Neural progenitor cell (in vitro differentiated cells): ENCODE data around the gene STAG3. TPM values are rescaled to one million over a fixed set of nuclear protein-coding genes. Genes with fewer than 3 reads are reported as not detected.

Source experiments
- DNase-seq: peaks from one replicate; pipeline ENCODE4 v3.0.0-alpha.2; 2016; ENCODE audit warnings: low spot score
- H2AFZ ChIP-seq: fragments of 200-600 bp; sonication (generic); replicated peaks from 2 replicates; pipeline ENCODE4 v1.6.1; 2016; ENCODE audit warnings: antibody characterized with exemption
- H3F3A ChIP-seq: fragments of 200-600 bp; sonication (generic); 2 replicates; pipeline ENCODE4 v1.6.1; 2016; ENCODE audit warnings: antibody characterized with exemption, low read depth
- H3K27ac ChIP-seq: fragments of 200-600 bp; sonication (generic); 2 replicates; pipeline ENCODE4 v1.5.1; 2016; ENCODE audit warnings: mild to moderate bottlenecking
- H3K27me3 ChIP-seq: fragments of 200-600 bp; sonication (generic); 2 replicates; pipeline ENCODE4 v1.6.1; 2016; ENCODE audit warnings: mild to moderate bottlenecking, moderate library complexity
- H3K36me3 ChIP-seq: fragments of 200-600 bp; sonication (generic); 2 replicates; pipeline ENCODE4 v1.5.1; 2016
- H3K4me1 ChIP-seq: fragments of 200-600 bp; sonication (generic); 2 replicates; pipeline ENCODE4 v1.6.1; 2016; ENCODE audit warnings: mixed run types
- H3K4me2 ChIP-seq: fragments of 200-600 bp; sonication (generic); 2 replicates; pipeline ENCODE4 v1.6.1; 2016
- H3K4me3 ChIP-seq: fragments of 200-600 bp; sonication (generic); 2 replicates; pipeline ENCODE4 v1.5.1; 2016
- H3K79me2 ChIP-seq: fragments of 200-600 bp; sonication (generic); 2 replicates; pipeline ENCODE4 v1.6.1; 2016; ENCODE audit warnings: low read depth
- H3K9ac ChIP-seq: fragments of 200-600 bp; sonication (generic); 2 replicates; pipeline ENCODE4 v1.6.1; 2016
- H3K9me3 ChIP-seq: fragments of 200-600 bp; sonication (generic); 2 replicates; pipeline ENCODE4 v1.5.1; 2016; ENCODE audit warnings: low read depth
- H4K20me1 ChIP-seq: fragments of 200-600 bp; sonication (generic); 2 replicates; pipeline ENCODE4 v1.6.1; 2016; ENCODE audit warnings: low read depth
- H3K27ac Mint-ChIP-seq: 3 replicates; pipeline ENCODE4 v1.8.0; 2021; ENCODE audit warnings: mixed read lengths
- H3K27me3 Mint-ChIP-seq: 2 replicates; pipeline ENCODE4 v1.8.0; 2022; ENCODE audit warnings: low read depth, mild to moderate bottlenecking, inconsistent platforms, moderate library complexity, mixed read lengths; ENCODE audit not compliant: insufficient read depth
- H3K36me3 Mint-ChIP-seq: 3 replicates; pipeline ENCODE4 v1.8.0; 2021; ENCODE audit warnings: mixed read lengths
- H3K4me1 Mint-ChIP-seq: 3 replicates; pipeline ENCODE4 v1.8.0; 2021; ENCODE audit warnings: mixed read lengths
- H3K4me3 Mint-ChIP-seq: 3 replicates; pipeline ENCODE4 v1.8.0; 2021; ENCODE audit warnings: mild to moderate bottlenecking, moderate library complexity, mixed read lengths
- H3K9me3 Mint-ChIP-seq: 3 replicates; pipeline ENCODE4 v1.8.0; 2020; ENCODE audit warnings: mixed read lengths
- EZH2 ChIP-seq: fragments of 200-600 bp; sonication (generic); IDR thresholded peaks from 2 replicates; pipeline ENCODE4 v1.6.1; 2017; ENCODE audit warnings: antibody characterized with exemption, mild to moderate bottlenecking, moderate library complexity
- EZH2phosphoT487 ChIP-seq: fragments of 200-600 bp; sonication (generic); IDR thresholded peaks from 2 replicates; pipeline ENCODE4 v1.6.1; 2017; ENCODE audit warnings: antibody characterized with exemption
- total RNA-seq: library from RNA; depleted of rRNA; stranded (reverse); fragments of >200 nt; gene quantifications from 2 replicates; pipeline ENCODE4 v1.2.3, GENCODE V29; 2015; ENCODE audit warnings: low replicate concordance
- TF ChIP-seq, protein P1 (sequence below): fragments of 200-600 bp; sonication (generic); IDR thresholded peaks from 2 replicates; pipeline ENCODE4 v1.5.1; 2017; ENCODE audit warnings: antibody characterized with exemption, mild to moderate bottlenecking

The STAG3 gene
- total RNA-seq, 1 donor from 2014 or later = 0.58 TPM

- no peak for DNase-seq
- no peak overlapping the region for H3K4me3 Mint-ChIP-seq
- no peak overlapping the region for H3K9ac ChIP-seq
- H3F3A ChIP-seq = peaks cover 12% of the 10 kb centered on the region
- peaks cover 34% of the 10 kb centered on the region for H3K79me2 ChIP-seq
- TF ChIP-seq, protein P1, sequence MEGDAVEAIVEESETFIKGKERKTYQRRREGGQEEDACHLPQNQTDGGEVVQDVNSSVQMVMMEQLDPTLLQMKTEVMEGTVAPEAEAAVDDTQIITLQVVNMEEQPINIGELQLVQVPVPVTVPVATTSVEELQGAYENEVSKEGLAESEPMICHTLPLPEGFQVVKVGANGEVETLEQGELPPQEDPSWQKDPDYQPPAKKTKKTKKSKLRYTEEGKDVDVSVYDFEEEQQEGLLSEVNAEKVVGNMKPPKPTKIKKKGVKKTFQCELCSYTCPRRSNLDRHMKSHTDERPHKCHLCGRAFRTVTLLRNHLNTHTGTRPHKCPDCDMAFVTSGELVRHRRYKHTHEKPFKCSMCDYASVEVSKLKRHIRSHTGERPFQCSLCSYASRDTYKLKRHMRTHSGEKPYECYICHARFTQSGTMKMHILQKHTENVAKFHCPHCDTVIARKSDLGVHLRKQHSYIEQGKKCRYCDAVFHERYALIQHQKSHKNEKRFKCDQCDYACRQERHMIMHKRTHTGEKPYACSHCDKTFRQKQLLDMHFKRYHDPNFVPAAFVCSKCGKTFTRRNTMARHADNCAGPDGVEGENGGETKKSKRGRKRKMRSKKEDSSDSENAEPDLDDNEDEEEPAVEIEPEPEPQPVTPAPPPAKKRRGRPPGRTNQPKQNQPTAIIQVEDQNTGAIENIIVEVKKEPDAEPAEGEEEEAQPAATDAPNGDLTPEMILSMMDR = no peak
- TF ChIP-seq EZH2 (no peak), EZH2phosphoT487 (no peak)
- H3K27ac Mint-ChIP-seq = no peak overlapping the region
- no peak overlapping the region for H3K4me3 ChIP-seq
- H3K4me1 Mint-ChIP-seq = peaks cover 13% of the 10 kb centered on the region
- no peak overlapping the region for H3K27ac ChIP-seq
- no peaks in the 10 kb centered on the region for H3K27me3 ChIP-seq
- no peaks in the 10 kb centered on the region for H3K9me3 Mint-ChIP-seq
- H3K27me3 Mint-ChIP-seq = no peaks in the 10 kb centered on the region
- H4K20me1 ChIP-seq = no peaks in the 10 kb centered on the region
- H3K36me3 ChIP-seq = no peaks in the 10 kb centered on the region
- H3K9me3 ChIP-seq = no peaks in the 10 kb centered on the region
- H3K36me3 Mint-ChIP-seq = peaks cover 5% of the 10 kb centered on the region
- H3K4me1 ChIP-seq = peaks cover 3% of the 10 kb centered on the region
- no peak overlapping the region for H2AFZ ChIP-seq
- H3K4me2 ChIP-seq = no peak overlapping the region
Measured at GRCh38 chr7:100147278-100147677, 30.4 kb upstream of the STAG3 start.

GRCh38 chr7:100148225-100148558 is 29.5 kb upstream of the STAG3 start:
- Histone ChIP-seq H3K36me3 (no peaks in the 10 kb centered on the region), H3K9ac (no peak overlapping the region), H3K27ac (no peak overlapping the region), H2AFZ (no peak overlapping the region), H4K20me1 (peaks cover under 1% of the 10 kb centered on the region), H3F3A (peaks cover 18% of the 10 kb centered on the region), H3K4me3 (no peak overlapping the region), H3K4me2 (peak overlapping the region; percentile 37), H3K4me1 (peaks cover 3% of the 10 kb centered on the region), H3K27me3 (no peaks in the 10 kb centered on the region), H3K79me2 (peaks cover 34% of the 10 kb centered on the region), H3K9me3 (no peaks in the 10 kb centered on the region)
- Mint-ChIP-seq H3K27me3 (no peaks in the 10 kb centered on the region), H3K27ac (peak overlapping the region; percentile 94), H3K4me3 (peak overlapping the region; percentile 96), H3K36me3 (peaks cover 8% of the 10 kb centered on the region), H3K9me3 (no peaks in the 10 kb centered on the region), H3K4me1 (peaks cover 13% of the 10 kb centered on the region)
- DNase-seq = no peak
- TF ChIP-seq EZH2 = no peak
- TF ChIP-seq, protein P1 = no peak
- TF ChIP-seq EZH2phosphoT487 = no peak

- peak; percentile 100 for DNase-seq
- peak within 1 kb of the TSS; percentile 94 for H3K27ac Mint-ChIP-seq
- Histone ChIP-seq H3K9me3 (no peaks in the 10 kb centered on the region), H2AFZ (peak within 1 kb of the TSS; percentile 80), H3K9ac (peak within 1 kb of the TSS; percentile 68), H3F3A (peaks cover 23% of the 10 kb centered on the region), H3K27ac (no peak within 1 kb of the TSS), H3K27me3 (no peaks in the 10 kb centered on the region), H4K20me1 (peaks cover 6% of the 10 kb centered on the region), H3K4me2 (peak within 1 kb of the TSS; percentile 81), H3K4me3 (peak within 1 kb of the TSS; percentile 76), H3K36me3 (no peaks in the 10 kb centered on the region), H3K79me2 (peaks cover 34% of the 10 kb centered on the region), H3K4me1 (peaks cover 3% of the 10 kb centered on the region)
- peaks cover 8% of the 10 kb centered on the region for H3K36me3 Mint-ChIP-seq
- H3K9me3 Mint-ChIP-seq = no peaks in the 10 kb centered on the region
- H3K4me3 Mint-ChIP-seq = peak within 1 kb of the TSS; percentile 96
- peaks cover 13% of the 10 kb centered on the region for H3K4me1 Mint-ChIP-seq
- no peaks in the 10 kb centered on the region for H3K27me3 Mint-ChIP-seq
- TF ChIP-seq, protein P1 = peak; percentile 15
- TF ChIP-seq EZH2 = no peak
- TF ChIP-seq EZH2phosphoT487 = no peak
Measured at GRCh38 chr7:100148559-100149328, 29.0 kb upstream of the STAG3 start, which contains the start of gene LAMTOR4. Gene LAMTOR4 (plus strand): TSS chr7:100148918. CDS start chr7:100148973, 55 bp downstream.
